ENCODE measurements around the gene PSME2.

Gene PSME2

GRCh38 chr14:24132976-24133375 lies 13.4 kb downstream of the PSME2 start:
- no peak for DNase-seq

GRCh38 chr14:24132061-24132685 lies 14.2 kb downstream of the PSME2 start:
- no peak for DNase-seq

DNA sequence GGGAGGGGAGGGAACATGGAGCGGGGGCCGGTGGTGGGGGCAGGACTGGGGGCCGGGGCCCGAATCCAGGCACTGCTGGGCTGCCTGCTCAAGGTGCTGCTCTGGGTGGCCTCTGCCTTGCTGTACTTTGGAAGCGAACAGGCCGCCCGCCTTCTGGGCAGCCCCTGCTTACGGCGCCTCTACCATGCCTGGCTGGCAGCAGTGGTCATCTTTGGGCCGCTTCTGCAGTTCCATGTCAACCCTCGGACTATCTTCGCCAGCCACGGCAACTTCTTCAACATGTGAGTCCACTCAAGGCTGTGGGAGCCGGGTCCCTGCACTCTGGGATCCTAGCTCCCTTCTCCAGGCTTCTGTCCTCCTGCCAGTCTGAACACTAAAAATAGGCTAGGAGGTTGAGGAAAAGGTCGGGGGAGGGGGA lies 14.9 kb downstream of the PSME2 start:
- no peak for DNase-seq

GRCh38 chr14:24130717-24131548 lies 15.5 kb downstream of the PSME2 start:
- DNase-seq: peak; percentile 61

DNA sequence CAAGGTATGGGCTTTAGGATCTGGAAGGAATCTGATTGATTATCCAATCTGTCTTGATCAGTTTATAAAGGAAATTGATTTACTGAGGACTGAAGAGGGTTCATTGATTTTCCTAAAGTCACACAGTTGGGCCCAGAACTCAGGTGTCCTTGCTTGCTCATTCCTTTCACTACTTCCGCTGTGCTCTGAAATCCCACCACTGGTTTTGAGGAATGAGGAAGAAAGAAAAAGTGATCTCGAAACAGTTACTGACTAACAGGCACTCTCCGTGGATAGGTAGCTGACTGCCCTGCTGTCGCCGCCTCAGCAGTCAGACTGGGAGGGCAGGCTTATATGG lies 16.1 kb downstream of the PSME2 start, which contains the start of gene FITM1:
Gene FITM1, plus strand, starts transcription at position 280 of the 337 bp plus-strand sequence. CDS start 905 bp downstream, outside the sequence.
- DNase-seq: no peak

- no peak for DNase-seq
Measured at GRCh38 chr14:24129410-24129998, 16.9 kb downstream of the PSME2 start.

- no peak for DNase-seq
Measured at GRCh38 chr14:24127673-24128072, 18.7 kb downstream of the PSME2 start.

DNA sequence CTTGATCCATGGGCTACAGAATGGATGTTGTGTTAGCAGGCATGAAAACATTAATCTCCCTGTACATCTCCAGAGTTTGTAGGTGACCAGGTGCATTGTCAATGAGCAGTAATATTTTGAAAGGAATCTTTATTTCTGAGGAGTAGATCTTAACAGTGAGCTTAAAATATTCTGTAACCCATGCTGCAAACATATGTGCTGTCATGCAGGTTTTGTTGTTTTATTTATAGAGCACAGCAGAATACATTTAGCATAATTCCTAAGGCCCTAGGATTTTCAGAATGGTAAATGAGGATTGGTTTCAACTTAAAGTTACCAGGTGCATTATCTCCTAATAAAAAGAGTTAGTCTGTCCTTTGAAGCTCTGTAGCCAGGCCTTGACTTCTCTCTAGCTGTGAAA lies 19.5 kb downstream of the PSME2 start:
- no peak for DNase-seq

DNA sequence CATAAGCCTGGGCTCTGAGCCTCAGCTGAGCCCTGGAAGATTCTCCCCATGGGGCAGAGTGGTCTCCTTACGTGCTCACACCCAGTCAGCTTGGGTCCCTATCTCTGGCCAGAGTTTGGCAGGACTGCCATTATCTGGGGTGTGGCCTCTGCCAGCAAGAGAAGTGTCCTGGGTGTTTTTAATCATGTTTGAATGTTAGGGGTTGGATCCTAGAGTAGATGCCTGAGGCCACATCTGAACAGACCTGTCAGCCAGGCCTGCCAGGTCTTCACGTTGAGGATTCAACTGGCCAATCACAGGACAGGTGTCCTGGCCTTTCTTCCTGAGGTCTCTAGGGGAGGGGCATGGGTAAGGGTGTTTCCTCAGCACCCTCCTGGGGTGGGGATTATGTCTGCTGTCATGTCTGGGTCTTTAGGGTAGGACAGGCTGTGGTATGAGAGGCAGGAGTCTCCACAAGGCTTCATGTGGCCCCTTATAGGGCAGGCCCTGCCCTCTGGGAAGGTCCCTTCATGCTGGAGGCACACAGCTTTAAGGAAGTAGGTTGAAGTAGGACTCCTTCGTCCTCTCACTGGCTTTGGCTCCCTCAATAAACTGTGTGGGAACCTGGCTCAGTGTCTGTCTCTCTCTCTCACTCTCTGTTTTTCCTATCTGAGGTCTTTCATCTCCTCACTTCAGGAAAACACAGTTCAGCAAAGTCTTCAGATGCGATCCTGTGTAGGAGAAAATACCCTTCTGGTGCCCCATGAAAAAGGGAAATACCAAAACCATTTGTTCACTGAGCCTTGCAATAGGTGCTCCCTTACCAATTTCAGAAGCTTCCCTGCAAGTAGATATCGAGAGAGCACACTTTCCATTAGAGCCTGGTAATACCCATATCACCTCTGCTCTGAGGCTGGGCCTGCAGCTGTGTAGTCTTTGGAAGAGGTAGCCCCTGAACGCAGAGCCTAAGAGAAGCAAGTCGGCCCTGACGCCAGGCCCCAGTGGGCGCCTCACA lies 22.7 kb downstream of the PSME2 start:
- no peak for DNase-seq

DNA sequence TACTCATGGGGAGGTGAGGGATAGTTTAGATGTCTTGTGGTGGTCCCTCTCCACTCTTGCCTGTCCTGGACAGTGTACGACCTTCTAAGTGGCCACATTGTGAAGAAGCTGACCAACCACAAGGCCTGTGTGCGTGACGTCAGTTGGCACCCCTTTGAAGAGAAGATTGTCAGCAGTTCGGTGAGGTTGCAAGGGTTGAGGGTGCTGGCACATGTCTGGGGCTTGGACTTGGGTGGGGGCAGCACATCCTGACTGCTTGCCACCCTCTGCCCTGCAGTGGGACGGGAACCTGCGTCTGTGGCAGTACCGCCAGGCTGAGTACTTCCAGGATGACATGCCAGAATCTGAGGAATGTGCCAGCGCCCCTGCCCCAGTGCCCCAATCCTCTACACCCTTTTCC lies 23.5 kb downstream of the PSME2 start:
- no peak for DNase-seq

GRCh38 chr14:24122416-24122815 lies 24.0 kb downstream of the PSME2 start:
- no peak for DNase-seq

DNA sequence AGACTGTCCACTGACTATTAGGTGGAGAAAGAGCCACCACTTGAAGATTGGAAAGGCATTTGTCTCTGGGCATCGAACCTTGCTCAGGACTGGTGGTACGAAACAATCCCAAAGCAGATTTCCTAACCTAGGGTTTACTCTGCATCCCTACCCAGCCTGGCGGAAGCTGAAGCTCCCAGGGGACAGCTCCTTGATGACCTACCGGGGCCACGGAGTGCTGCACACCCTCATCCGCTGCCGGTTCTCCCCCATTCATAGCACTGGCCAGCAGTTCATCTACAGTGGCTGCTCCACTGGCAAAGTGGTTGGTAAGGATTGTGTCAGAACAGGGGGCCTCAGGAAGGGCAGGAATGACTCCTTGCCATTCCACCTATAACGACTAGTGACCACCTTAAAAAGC lies 25.2 kb downstream of the PSME2 start:
- no peak for DNase-seq

DNA sequence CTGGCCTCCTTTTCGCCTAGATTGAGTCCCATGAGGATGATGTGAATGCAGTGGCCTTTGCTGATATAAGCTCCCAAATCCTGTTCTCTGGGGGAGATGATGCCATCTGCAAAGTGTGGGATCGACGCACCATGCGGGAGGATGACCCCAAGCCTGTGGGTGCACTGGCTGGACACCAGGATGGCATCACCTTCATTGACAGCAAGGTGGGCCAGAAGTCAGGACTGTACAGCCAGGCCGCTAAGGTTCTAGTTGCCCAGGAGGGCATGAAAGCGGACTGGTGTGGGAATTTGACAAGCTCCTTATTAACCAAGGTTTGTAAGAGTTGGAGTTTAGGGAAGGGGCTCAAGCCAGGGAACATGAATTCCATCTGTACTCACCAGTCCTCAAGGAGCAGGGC lies 26.7 kb downstream of the PSME2 start:
- no peak for DNase-seq

GRCh38 chr14:24117179-24117578 lies 29.2 kb downstream of the PSME2 start:
- no peak for DNase-seq

GRCh38 chr14:24116128-24116814 lies 30.1 kb downstream of the PSME2 start:
- no peak for DNase-seq

- no peak for DNase-seq
Measured at GRCh38 chr14:24115422-24116127, 30.8 kb downstream of the PSME2 start.

DNA sequence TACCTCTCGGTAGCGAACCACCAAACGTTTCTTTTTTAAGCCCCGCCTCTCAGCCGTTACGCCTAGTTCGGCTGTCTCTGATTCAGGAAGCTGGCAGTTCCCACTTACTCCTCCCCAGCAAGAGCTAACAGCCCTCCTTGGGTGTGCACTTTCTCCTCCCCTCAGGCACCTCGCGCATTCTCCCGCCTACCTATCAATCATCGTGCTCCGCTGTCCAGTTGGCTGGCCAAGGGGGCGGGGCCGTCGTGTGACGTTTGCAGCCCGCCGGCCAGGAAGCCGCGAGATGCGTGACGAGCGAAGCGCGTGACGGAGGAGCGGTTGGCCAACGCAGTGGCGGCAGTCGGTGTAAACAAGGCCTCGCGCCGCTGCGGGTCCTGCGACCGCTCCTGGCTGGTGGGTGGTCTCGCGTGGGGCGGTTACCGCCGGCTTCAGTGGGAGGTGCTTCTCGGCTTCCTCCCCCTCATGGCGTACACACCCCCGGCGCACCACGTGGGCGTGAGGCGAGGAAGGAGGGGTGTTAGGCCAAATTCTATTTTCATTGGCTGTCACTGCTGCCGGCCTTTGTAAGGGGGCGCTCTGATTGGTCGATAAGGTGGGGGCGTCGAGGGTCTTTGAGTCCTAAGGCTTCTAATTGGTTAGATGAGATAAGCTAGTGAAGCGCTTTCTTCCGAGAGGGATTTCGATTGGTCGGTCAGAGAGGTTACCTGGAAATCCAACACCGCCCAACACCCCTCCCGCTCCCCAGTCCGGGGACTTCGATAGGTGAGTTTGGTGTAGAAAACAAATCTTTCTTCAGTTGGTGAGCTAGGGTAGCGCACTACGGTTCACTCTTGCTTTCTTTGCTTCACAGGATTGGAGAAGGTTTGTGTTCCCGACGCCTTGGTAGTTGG lies 31.6 kb downstream of the PSME2 start, which contains the start of the genes DCAF11 and NRL:
Gene DCAF11, plus strand, starts transcription at position 246 of the 890 bp plus-strand sequence. CDS start 818 bp downstream, outside the sequence.
Gene NRL, minus strand, starts transcription at position 418 of the 890 bp plus-strand sequence. CDS start 32,101 bp downstream, outside the sequence.
- DNase-seq: peak; percentile 100

DNA sequence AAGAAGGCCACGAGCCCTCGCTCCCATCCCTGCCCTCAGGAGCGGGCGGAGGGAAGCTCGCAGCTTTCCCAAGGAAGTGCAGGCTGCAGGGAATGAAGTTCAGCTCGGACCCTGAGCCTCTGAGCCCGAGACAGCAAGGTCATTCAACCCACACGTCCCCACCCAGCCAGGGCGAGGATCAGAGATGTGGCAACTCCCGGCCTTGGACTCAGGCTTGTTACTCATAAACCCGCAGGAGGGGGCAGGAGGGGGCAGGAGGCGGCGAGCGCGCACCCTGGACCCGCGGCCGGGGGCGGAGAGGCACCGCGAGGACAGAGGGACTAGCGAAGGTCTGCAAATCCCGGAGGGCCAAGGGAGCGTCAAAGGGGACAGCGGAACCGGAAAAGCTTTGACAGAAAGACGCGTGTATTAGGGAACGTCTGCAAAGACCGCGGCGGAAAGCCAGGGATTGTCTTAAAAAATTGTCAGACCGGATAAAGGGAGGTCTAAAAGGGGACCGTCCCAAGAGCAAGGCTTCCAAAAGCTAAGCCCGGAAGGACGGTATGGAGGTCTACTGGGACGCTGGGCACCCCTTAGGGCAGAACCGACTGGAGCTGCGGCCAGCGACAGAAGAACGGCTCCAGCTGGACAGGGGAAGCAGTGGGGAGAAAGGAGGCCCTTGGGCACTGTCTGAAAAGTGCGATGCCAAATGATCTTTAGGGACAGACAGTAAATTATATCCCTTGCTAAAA lies 32.4 kb downstream of the PSME2 start:
- DNase-seq: peak; percentile 98

DNA sequence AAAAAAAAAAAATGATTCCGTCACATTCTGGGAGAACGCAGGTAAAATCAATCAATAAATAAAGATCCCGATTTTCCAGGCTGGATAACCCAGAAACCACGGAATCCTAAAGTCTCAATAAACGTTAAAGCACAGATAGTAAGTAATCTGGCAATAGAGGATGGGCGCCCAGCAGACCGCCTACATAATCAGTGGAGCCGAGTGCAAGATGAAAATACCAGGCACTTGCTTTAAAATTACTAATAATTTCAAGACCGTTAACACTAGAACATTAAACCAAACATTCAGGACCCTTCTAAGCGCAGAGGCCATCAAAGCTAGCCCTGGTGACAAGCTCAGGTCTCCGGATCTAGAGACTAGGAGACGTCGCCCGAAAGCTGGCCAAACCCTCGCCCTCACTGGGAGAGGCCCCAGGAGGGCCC lies 33.0 kb downstream of the PSME2 start:
- DNase-seq: peak; percentile 50
